ENCODE measurements around the gene TMPRSS9.

- TF ChIP-seq CTCF (conservative IDR thresholded peaks at IDR 0.05; ENCODE audit: low read length): no peak
- TF ChIP-seq EZH2phosphoT487 (IDR thresholded peaks at IDR 0.05; ENCODE audit: borderline replicate concordance): no peak
Observed at GRCh38 chr19:2329501-2329916, 30.6 kb upstream of the TMPRSS9 start.
